ENCODE measurements around the gene MAN1C1.

DNA sequence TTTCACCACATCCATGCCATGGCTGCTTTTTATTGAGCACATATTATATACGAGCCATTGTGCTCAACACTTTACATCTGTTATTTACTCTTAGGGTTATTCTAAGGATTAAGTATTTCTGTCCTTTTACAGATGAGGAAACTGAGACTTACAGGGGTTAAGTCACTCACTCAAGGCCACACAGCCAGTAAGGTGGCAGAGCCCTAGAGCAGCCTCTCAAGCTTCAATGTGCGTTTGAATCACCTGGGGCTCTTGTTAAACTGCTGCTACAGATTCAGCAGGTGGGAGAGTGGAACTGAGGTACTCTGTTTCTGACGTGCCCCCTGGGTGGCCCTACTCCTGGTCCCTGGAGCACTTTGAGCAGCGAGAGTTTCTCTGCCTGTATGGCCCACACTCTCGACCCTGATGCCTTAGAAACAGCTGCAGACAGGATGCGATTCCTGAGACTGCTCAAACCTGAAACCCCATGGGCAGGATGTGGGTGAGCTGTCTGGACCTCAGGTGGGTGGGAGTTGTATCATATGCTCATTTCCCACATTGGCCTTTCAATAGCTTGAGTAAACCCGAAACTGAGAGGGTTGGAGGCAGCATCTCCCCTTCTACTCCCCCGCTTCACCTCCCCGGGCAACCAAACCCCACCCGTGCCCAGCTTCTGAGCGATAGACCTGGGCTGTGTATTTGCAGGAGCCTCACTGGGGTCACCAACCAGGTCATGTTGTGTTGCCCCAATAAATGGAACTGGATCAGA is 59.3 kb downstream of the MAN1C1 start:
- TF ChIP-seq EP300 (conservative IDR thresholded peaks at IDR 0.05; ENCODE audit: poor library complexity, severe bottlenecking) (no peak), CTCF (IDR thresholded peaks at IDR 0.05; ENCODE audit: poor library complexity, severe bottlenecking) (no peak), RAD21 (conservative IDR thresholded peaks at IDR 0.05) (no peak)
